Fibroblast of pulmonary artery (primary cell): ENCODE measurements around the gene LAMB2.
A peak's percentile ranks its signal among the peaks of the same experiment; 100 is the strongest.

Experiments
- DNase-seq: peaks from one replicate; pipeline ENCODE4 v3.0.0-alpha.2; 2010; ENCODE audit warnings: low read depth
- H3K4me3 ChIP-seq: replicated peaks from 2 replicates; pipeline ENCODE4 v1.5.1; 2011; ENCODE audit warnings: low read depth, mild to moderate bottlenecking, control low read depth, low read length, moderate library complexity
- CTCF ChIP-seq: IDR thresholded peaks from 2 replicates; pipeline ENCODE4 v1.5.1; 2011; ENCODE audit warnings: mild to moderate bottlenecking, control low read depth, low read length, inconsistent platforms; ENCODE audit errors: missing control alignments

Gene LAMB2

GRCh38 chr3:49100046-49100615 lies 32.7 kb downstream of the LAMB2 start:
- no peak for DNase-seq
- no peak overlapping the region for H3K4me3 ChIP-seq
- no peak for TF ChIP-seq CTCF

GRCh38 chr3:49098910-49099630 lies 33.8 kb downstream of the LAMB2 start:
- H3K4me3 ChIP-seq, result no peak overlapping the region
- DNase-seq, result no peak

GRCh38 chr3:49098429-49098828 lies 34.4 kb downstream of the LAMB2 start:
- no peak overlapping the region for H3K4me3 ChIP-seq
- DNase-seq, result no peak
- no peak for TF ChIP-seq CTCF

More at GRCh38 chr3:49098910-49099630, 33.8 kb downstream of the LAMB2 start:
- no peak for TF ChIP-seq CTCF

GRCh38 chr3:49093853-49094767 lies 38.7 kb downstream of the LAMB2 start, which contains the start of gene QRICH1:
TSS of gene QRICH1 (minus strand) at chr3:49094071. CDS start at chr3:49077017, 17,054 bp downstream.
- peak; percentile 79 for TF ChIP-seq CTCF

GRCh38 chr3:49092938-49093852 lies 39.7 kb downstream of the LAMB2 start:
- peak overlapping the region; percentile 96 for H3K4me3 ChIP-seq
- peak; percentile 88 for DNase-seq
- TF ChIP-seq CTCF, result no peak

More at GRCh38 chr3:49093853-49094767, 38.7 kb downstream of the LAMB2 start, which contains the start of gene QRICH1:
- H3K4me3 ChIP-seq, result peak within 1 kb of the TSS; percentile 96
- peak; percentile 98 for DNase-seq

- DNase-seq, result no peak
- no peak overlapping the region for H3K4me3 ChIP-seq
- TF ChIP-seq CTCF, result no peak
Observed at GRCh38 chr3:49081429-49081828, 51.4 kb downstream of the LAMB2 start.
